ENCODE measurements around the gene RCOR3.

DNA sequence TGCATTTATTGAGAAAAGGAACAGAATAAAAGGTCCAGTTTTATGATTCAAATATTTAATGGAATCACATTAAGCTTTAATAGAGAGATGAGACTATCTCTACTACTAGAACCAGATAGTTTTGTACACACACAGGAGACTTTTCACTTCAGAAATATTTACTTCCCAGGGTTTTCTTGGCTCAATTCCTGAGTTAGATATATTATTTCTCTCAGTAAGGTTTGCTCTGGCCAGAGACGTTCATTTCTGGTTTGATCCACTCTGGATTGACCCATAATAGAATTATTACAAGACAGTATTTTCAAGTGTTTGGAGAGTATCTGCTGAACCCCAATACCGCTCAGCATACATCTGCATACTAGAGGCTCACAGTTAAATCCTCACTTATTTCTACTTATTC lies 1.3 kb upstream of the RCOR3 start:
- TF ChIP-seq EZH2 (IDR thresholded peaks at IDR 0.05; ENCODE audit: low read length, unreplicated experiment) (no peak), CTCF (conservative IDR thresholded peaks at IDR 0.05; ENCODE audit: low read depth, low read length) (no peak), EZH2phosphoT487 (IDR thresholded peaks at IDR 0.05; ENCODE audit: borderline replicate concordance, low read length) (no peak)

Data from PC-3 (cell line).